Fibroblast of upper back skin (primary cell): ENCODE data around the gene UST.
"Not testable (repeated sequence)": the region's sequence is repeated elsewhere in the genome, so short reads cannot be mapped to it uniquely, and the experiment has no call there.

Source experiments
- DNase-seq: peaks from one replicate; pipeline ENCODE4 v3.0.0-alpha.2; 2013

UST gene

GRCh38 chr6:148737806-148738205, 9.0 kb upstream of the UST start:
- no peak for DNase-seq

- no peak for DNase-seq
Observed at GRCh38 chr6:148738946-148739821, 7.6 kb upstream of the UST start.

- DNase-seq = no peak
Observed at GRCh38 chr6:148739822-148740128, 7.1 kb upstream of the UST start.

- DNase-seq = no peak
Observed at GRCh38 chr6:148743476-148743875, 3.4 kb upstream of the UST start.

GRCh38 chr6:148745926-148746325, 904 bp upstream of the UST start:
- no peak for DNase-seq

GRCh38 chr6:148747145-148747470, 278 bp downstream of the UST start:
- peak; percentile 28 for DNase-seq

GRCh38 chr6:148747471-148748165, 788 bp downstream of the UST start:
- peak; percentile 34 for DNase-seq

- no peak for DNase-seq
Observed at GRCh38 chr6:148749674-148750073, 2.8 kb downstream of the UST start.

- DNase-seq = peak; percentile 66
Observed at GRCh38 chr6:148750838-148751792, 4.3 kb downstream of the UST start.

- no peak for DNase-seq
Observed at GRCh38 chr6:148751793-148752170, 5.0 kb downstream of the UST start.

- DNase-seq = not testable (repeated sequence)
Observed at GRCh38 chr6:148755379-148755778, 8.5 kb downstream of the UST start.

GRCh38 chr6:148757944-148758480, 11.2 kb downstream of the UST start:
- no peak for DNase-seq

GRCh38 chr6:148758492-148758891, 11.7 kb downstream of the UST start:
- no peak for DNase-seq

GRCh38 chr6:148760258-148760534, 13.4 kb downstream of the UST start:
- DNase-seq = no peak

- DNase-seq = peak; percentile 96
Observed at GRCh38 chr6:148760568-148761526, 14.0 kb downstream of the UST start.

GRCh38 chr6:148761527-148762011, 14.7 kb downstream of the UST start:
- peak; percentile 43 for DNase-seq

GRCh38 chr6:148762231-148762630, 15.4 kb downstream of the UST start:
- DNase-seq = no peak

GRCh38 chr6:148764259-148765020, 17.6 kb downstream of the UST start:
- not testable (repeated sequence) for DNase-seq

- DNase-seq = no peak
Observed at GRCh38 chr6:148765898-148766808, 19.3 kb downstream of the UST start.

- no peak for DNase-seq
Observed at GRCh38 chr6:148768646-148769270, 21.9 kb downstream of the UST start.
